Mammary epithelial cell (primary cell): ENCODE results near the gene L3MBTL4.

ENCODE experiments used
- EZH2 ChIP-seq: IDR thresholded peaks from 2 replicates; pipeline ENCODE4 v1.6.1; 2012; ENCODE audit warnings: low read length, inconsistent platforms, borderline replicate concordance
- TF ChIP-seq, protein P1 (sequence below), 2 donors: IDR thresholded peaks in 1 of 2; conservative IDR thresholded peaks in 1 of 2; 2 replicates each; pipeline ENCODE4 v1.5.1; 2011 to 2012; ENCODE audit warnings: inconsistent platforms in 2 of 2, low read length in 2 of 2, mild to moderate bottlenecking in 2 of 2, control low read depth in 1 of 2, low read depth in 1 of 2; ENCODE audit not compliant: insufficient read depth in 1 of 2; ENCODE audit errors: extremely low read depth in 1 of 2

GRCh38 chr18:6281874-6282273 is 132.8 kb downstream of the L3MBTL4 start:
- TF ChIP-seq, protein P1, sequence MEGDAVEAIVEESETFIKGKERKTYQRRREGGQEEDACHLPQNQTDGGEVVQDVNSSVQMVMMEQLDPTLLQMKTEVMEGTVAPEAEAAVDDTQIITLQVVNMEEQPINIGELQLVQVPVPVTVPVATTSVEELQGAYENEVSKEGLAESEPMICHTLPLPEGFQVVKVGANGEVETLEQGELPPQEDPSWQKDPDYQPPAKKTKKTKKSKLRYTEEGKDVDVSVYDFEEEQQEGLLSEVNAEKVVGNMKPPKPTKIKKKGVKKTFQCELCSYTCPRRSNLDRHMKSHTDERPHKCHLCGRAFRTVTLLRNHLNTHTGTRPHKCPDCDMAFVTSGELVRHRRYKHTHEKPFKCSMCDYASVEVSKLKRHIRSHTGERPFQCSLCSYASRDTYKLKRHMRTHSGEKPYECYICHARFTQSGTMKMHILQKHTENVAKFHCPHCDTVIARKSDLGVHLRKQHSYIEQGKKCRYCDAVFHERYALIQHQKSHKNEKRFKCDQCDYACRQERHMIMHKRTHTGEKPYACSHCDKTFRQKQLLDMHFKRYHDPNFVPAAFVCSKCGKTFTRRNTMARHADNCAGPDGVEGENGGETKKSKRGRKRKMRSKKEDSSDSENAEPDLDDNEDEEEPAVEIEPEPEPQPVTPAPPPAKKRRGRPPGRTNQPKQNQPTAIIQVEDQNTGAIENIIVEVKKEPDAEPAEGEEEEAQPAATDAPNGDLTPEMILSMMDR (conservative IDR thresholded peaks at IDR 0.05 in 1 of 2, IDR thresholded peaks at IDR 0.05 in 1 of 2; ENCODE audit: extremely low read depth in 1 of 2, insufficient read depth in 1 of 2, low read depth in 1 of 2, low read length in 2 of 2): no peak
- TF ChIP-seq EZH2: no peak
